Subcutaneous abdominal adipose tissue (tissue), 5 donors: ENCODE data around the gene MIEF1.

Source experiments
- H3K27ac ChIP-seq: one replicate; pipeline ENCODE4 v1.7.0; 2013; ENCODE audit warnings: low read depth, mild to moderate bottlenecking, inconsistent platforms, low read length, moderate library complexity
- H3K27me3 ChIP-seq, 5 donors: one replicate each; pipeline ENCODE4 v1.7.0; 2013; ENCODE audit warnings: low read length in 5 of 5, inconsistent platforms in 1 of 5; ENCODE audit not compliant: control insufficient read depth in 5 of 5, insufficient read depth in 4 of 5
- H3K36me3 ChIP-seq, 5 donors: one replicate each; pipeline ENCODE4 v1.7.0; 2013; ENCODE audit warnings: low read length in 5 of 5; ENCODE audit not compliant: control insufficient read depth in 5 of 5, insufficient read depth in 5 of 5
- H3K4me1 ChIP-seq, 5 donors: one replicate each; pipeline ENCODE4 v1.7.0; 2013; ENCODE audit warnings: low read length in 5 of 5, mild to moderate bottlenecking in 3 of 5, moderate library complexity in 1 of 5; ENCODE audit not compliant: control insufficient read depth in 5 of 5, insufficient read depth in 5 of 5
- H3K4me3 ChIP-seq, 5 donors: one replicate each; pipeline ENCODE4 v1.7.0; 2013; ENCODE audit warnings: low read length in 5 of 5, low read depth in 1 of 5
- H3K9ac ChIP-seq, 5 donors: one replicate each; pipeline ENCODE4 v1.7.0; 2013; ENCODE audit warnings: low read length in 5 of 5, mild to moderate bottlenecking in 4 of 5, moderate library complexity in 3 of 5
- H3K9me3 ChIP-seq, 5 donors: one replicate each; pipeline ENCODE4 v1.7.0; 2013; ENCODE audit warnings: low read length in 5 of 5; ENCODE audit not compliant: control insufficient read depth in 5 of 5
- donor health status: healthy.
- donor health status: healthy.
- donor health status: healthy.
- donor health status: healthy.
- donor health status: healthy.

The MIEF1 gene

DNA sequence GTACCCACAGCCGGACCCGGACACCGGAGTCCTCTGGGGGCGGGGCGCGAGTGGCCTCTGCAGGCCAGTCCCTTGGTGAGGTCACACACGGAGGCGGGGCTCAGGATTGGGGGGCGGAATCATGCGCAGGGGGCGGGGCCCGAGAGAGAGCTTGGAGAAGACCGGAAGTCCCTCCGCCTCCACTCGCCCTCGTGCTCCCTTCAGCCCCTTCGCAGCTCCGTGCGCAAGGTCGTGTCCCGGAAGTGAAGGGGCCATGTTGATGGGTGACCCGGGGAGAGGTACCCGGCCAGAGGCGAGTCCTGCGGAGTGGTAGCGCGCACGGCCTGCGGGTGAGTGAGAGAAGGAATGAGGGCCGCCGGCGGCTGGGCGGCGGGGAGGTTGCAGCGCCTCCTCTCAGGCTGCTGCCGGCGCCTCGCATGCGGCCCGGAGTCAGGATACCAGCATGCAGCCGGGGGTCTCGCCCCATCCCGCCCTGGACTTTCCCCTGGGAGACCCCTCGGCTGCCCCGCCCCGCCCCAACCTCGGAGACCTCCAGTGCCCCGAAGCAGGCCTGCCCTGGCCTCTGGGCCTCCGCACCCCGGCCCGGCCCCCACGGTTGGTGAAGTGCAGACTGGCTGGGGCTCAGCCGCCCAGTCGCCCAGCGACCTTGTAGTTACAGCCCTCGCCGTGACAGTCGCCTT is at the start of gene MIEF1:
MIEF1 (plus strand) TSS at position 182 of the 680 bp plus-strand sequence. CDS start 9,005 bp downstream, outside the sequence.
- H3K4me3 ChIP-seq, result peak within 1 kb of the TSS; percentile 70 to 89 (median 82)
- H3K9me3 ChIP-seq, result no peaks in the 10 kb centered on the region
- no peaks in the 10 kb centered on the region for H3K27me3 ChIP-seq
- peaks cover 3 to 33% (median 28%) of the 10 kb centered on the region in 5 donors for H3K36me3 ChIP-seq
- H3K4me1 ChIP-seq, result peaks cover 21 to 77% (median 67%) of the 10 kb centered on the region in 5 donors
- peak within 1 kb of the TSS; percentile 91 for H3K27ac ChIP-seq
- H3K9ac ChIP-seq, result peak within 1 kb of the TSS; percentile 63 to 88 (median 73)

DNA sequence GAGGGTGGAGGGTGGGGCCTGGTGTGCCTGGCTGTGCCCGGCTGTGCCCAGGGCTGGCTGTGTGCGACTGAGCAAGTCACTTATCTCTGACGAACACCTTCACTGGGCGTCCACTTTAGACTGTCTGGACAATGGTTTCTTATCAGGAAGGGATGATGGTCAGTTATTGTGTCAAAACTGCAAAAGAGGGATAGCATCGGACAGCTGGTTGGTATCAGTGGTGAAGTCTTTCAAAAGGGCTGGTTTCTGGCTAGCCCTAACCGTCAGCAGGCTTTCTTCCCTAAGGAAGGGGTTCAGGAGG is 49.4 kb upstream of the MIEF1 start:
- no peak overlapping the region for H3K9ac ChIP-seq
- peaks cover 0 to 9% (median 4%) of the 10 kb centered on the region in 5 donors for H3K27me3 ChIP-seq
- no peak overlapping the region for H3K27ac ChIP-seq
- peaks cover 0 to 31% (median 20%) of the 10 kb centered on the region in 5 donors for H3K4me1 ChIP-seq
- no peaks in the 10 kb centered on the region for H3K36me3 ChIP-seq
- H3K4me3 ChIP-seq, result no peak overlapping the region
- H3K9me3 ChIP-seq, result no peaks in the 10 kb centered on the region

- no peak overlapping the region for H3K27ac ChIP-seq
- peaks cover 0 to 11% (median 11%) of the 10 kb centered on the region in 5 donors for H3K27me3 ChIP-seq
- no peak overlapping the region for H3K9ac ChIP-seq
- H3K9me3 ChIP-seq, result no peaks in the 10 kb centered on the region
- no peak overlapping the region for H3K4me3 ChIP-seq
- peaks cover 0 to 42% (median 30%) of the 10 kb centered on the region in 5 donors for H3K4me1 ChIP-seq
- H3K36me3 ChIP-seq, result no peaks in the 10 kb centered on the region
Observed at GRCh38 chr22:39453765-39454378, 48.2 kb upstream of the MIEF1 start.

GRCh38 chr22:39454385-39454871 is 47.7 kb upstream of the MIEF1 start:
- Histone ChIP-seq H3K4me3 (no peak overlapping the region), H3K9ac (no peak overlapping the region)

GRCh38 chr22:39456522-39457197 is 45.4 kb upstream of the MIEF1 start, which contains the start of gene MGAT3:
MGAT3 (plus strand) TSS chr22:39457012; CDS start chr22:39487348, 30,336 bp downstream.
- Histone ChIP-seq H3K9ac (peak within 1 kb of the TSS in 3 of 5 donors; percentile 62 to 72 (median 71)), H3K27me3 (peaks cover 0 to 11% (median 11%) of the 10 kb centered on the region in 5 donors), H3K9me3 (no peaks in the 10 kb centered on the region), H3K4me3 (peak within 1 kb of the TSS in 4 of 5 donors; percentile 50 to 65 (median 58)), H3K4me1 (peaks cover 0 to 50% (median 34%) of the 10 kb centered on the region in 5 donors), H3K36me3 (no peaks in the 10 kb centered on the region), H3K27ac (peak within 1 kb of the TSS; percentile 30)

More at GRCh38 chr22:39454385-39454871, 47.7 kb upstream of the MIEF1 start:
- H3K27ac ChIP-seq, result no peak overlapping the region
- no peaks in the 10 kb centered on the region for H3K36me3 ChIP-seq
- peaks cover 0 to 11% (median 11%) of the 10 kb centered on the region in 5 donors for H3K27me3 ChIP-seq
- H3K4me1 ChIP-seq, result peaks cover 0 to 42% (median 30%) of the 10 kb centered on the region in 5 donors
- H3K9me3 ChIP-seq, result no peaks in the 10 kb centered on the region

DNA sequence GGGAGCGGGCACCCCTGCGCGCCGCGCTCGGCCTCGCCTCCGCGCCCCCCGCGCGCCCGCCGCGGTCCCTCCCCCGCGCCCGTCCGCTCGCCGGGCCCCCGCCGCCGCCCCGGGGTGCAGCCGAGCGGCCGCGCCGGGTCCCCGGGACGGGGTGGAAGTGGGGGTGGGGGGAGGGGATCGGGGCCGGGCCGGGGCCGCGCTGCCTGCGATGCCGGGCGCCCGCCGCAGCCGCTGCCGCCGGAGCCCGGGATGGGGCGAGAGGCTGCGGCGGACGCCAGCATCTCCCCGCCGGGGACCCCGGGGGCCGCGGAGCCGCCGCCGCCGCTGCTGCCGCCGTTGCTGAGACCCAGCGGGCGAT is 44.9 kb upstream of the MIEF1 start:
- H3K27me3 ChIP-seq, result peaks cover 0 to 11% (median 11%) of the 10 kb centered on the region in 5 donors
- H3K9ac ChIP-seq, result no peak overlapping the region
- H3K4me1 ChIP-seq, result peaks cover 0 to 49% (median 34%) of the 10 kb centered on the region in 5 donors
- H3K9me3 ChIP-seq, result no peaks in the 10 kb centered on the region
- no peak overlapping the region for H3K27ac ChIP-seq
- no peaks in the 10 kb centered on the region for H3K36me3 ChIP-seq
- peak overlapping the region in 3 of 5 donors; percentile 48 to 63 (median 62) for H3K4me3 ChIP-seq

DNA sequence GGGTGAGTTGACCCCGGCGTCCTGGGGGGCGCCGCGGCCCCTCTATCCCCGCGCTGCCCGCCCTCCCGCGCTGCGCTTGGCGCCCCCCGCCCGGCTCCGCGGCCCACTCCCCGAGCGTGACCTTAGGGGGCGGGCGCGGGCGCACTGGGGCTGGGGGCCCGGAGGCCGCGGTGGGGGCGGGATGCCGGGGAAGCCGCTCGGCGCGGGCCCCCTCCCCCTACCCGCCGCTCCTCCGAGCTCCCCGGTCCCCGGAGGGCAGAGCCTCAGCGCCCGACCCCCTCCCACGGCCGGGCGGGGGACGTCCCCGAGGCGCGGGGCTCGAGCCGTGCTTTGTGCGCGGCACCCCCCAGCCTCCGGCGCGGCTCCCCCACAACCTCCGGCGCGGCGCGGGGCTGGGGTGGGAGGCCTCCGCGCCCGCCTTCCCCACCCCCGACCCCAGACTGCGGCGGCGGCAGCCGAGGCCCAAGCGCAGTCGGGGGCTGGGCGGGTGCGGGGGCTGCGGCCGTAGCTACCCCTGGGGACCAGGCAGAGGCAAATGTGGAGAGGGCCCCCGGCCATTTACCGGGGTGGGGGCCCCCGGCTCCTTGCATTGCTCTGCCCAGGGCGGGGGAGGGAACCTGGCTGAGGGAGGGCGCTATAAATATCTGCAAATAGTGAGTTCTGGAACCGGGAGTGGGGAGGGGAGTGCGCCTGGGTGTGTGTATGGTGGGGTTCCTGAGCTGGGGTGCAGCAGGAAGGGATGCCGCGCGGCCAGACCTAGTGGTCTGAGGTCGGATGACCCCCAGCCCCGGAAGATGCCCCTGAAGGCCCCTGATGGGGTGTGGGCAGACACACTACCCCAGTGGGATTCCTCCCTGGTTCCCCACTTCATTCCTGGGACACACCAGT is 44.3 kb upstream of the MIEF1 start:
- H3K9ac ChIP-seq, result peak overlapping the region in 3 of 5 donors; percentile 62 to 72 (median 71)
- peaks cover 0 to 55% (median 40%) of the 10 kb centered on the region in 5 donors for H3K4me1 ChIP-seq
- peak overlapping the region; percentile 48 to 67 (median 62) for H3K4me3 ChIP-seq
- peaks cover 0 to 11% (median 11%) of the 10 kb centered on the region in 5 donors for H3K27me3 ChIP-seq
- no peaks in the 10 kb centered on the region for H3K36me3 ChIP-seq
- H3K9me3 ChIP-seq, result no peaks in the 10 kb centered on the region
- peak overlapping the region; percentile 30 for H3K27ac ChIP-seq

DNA sequence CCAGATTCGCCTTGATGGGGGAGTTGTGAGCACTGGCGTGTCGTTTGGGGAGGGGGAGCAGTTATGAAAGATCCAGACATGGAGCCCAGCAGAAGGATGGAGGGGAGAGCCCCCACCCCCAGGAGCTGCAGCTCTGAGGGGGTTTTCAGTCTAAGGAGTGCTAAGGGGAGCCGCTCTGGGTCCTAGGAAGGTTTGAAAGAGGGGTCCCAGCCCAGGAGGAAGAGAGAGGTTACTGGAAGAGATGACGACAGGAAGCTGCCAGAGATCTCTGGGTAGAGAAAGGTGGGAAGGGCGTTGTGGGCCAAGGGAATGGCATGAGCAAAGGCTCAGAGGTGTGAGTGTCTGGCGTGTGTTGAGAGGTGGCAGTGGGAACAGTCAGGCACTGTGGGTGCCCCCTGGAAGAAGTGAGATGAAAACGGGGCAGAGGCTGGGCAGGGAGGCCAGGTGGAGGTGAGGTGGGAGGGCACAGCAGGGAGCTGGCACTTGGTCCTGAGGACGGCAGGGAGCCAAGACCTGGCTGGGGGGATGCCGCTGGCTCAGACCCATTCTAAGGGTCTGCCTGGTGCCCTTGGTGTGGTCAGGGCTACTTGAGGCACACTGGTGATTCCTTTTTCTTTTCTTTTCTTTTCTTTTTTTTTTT is 43.5 kb upstream of the MIEF1 start:
- peaks cover 2 to 62% (median 48%) of the 10 kb centered on the region in 5 donors for H3K4me1 ChIP-seq
- peak overlapping the region; percentile 48 to 67 (median 62) for H3K4me3 ChIP-seq
- H3K36me3 ChIP-seq, result no peaks in the 10 kb centered on the region
- H3K27me3 ChIP-seq, result peaks cover 0 to 11% (median 11%) of the 10 kb centered on the region in 5 donors
- H3K27ac ChIP-seq, result peak overlapping the region; percentile 30
- no peaks in the 10 kb centered on the region for H3K9me3 ChIP-seq
- H3K9ac ChIP-seq, result peak overlapping the region in 4 of 5 donors; percentile 35 to 72 (median 66)

DNA sequence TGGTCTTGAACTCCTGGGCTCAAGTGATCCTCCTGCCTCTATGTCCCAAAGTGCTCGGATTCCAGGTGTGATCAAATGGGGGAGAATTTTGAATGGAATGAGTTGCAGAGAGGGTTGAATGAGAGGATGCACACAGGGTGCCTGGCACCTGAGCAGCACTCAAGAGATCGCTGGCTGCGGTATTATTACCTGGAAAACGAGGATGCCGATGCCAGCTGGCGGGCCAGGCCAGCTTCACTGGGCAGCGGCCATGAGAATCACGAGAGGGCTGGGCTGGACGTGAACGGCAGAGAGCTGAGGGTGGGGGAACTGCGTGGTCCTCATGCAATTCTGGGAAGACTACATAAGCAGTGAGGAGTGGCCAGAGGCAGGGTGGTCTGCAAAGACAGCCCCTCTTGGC is 42.4 kb upstream of the MIEF1 start:
- Histone ChIP-seq H3K27me3 (peaks cover 0 to 11% (median 11%) of the 10 kb centered on the region in 5 donors), H3K9me3 (no peaks in the 10 kb centered on the region), H3K9ac (no peak overlapping the region), H3K4me3 (no peak overlapping the region), H3K36me3 (no peaks in the 10 kb centered on the region), H3K27ac (no peak overlapping the region), H3K4me1 (peaks cover 2 to 61% (median 41%) of the 10 kb centered on the region in 5 donors)
